Neural cell (in vitro differentiated cells): ENCODE data around the gene CCDC33.
A peak's percentile ranks its signal among the peaks of the same experiment; 100 is the strongest.

Experiments
- CTCF ChIP-seq: fragments of 450-650 bp; IDR thresholded peaks from 2 replicates; pipeline ENCODE4 v1.5.1; 2014; ENCODE audit warnings: antibody characterized with exemption, mild to moderate bottlenecking, moderate library complexity; ENCODE audit not compliant: poor library complexity, severe bottlenecking
- EP300 ChIP-seq: fragments of 450-650 bp; conservative IDR thresholded peaks from 2 replicates; pipeline ENCODE4 v1.6.1; 2014; ENCODE audit warnings: antibody characterized with exemption, mild to moderate bottlenecking, moderate library complexity; ENCODE audit not compliant: poor library complexity, severe bottlenecking
- EZH2 ChIP-seq: fragments of 200-600, 300-800 bp; shearing (Covaris generic), sonication (generic); IDR thresholded peaks from 2 replicates; pipeline ENCODE4 v1.6.1; 2014; ENCODE audit warnings: antibody characterized with exemption, low read length, borderline replicate concordance, mild to moderate bottlenecking; ENCODE audit not compliant: insufficient read depth, poor library complexity, severe bottlenecking
- POLR2AphosphoS5 ChIP-seq: IDR thresholded peaks from 2 replicates; pipeline ENCODE4 v1.6.1; 2012
- REST ChIP-seq: IDR thresholded peaks from 2 replicates; pipeline ENCODE4 v1.6.1; 2012; ENCODE audit warnings: borderline replicate concordance
- SMC3 ChIP-seq: fragments of 450-650 bp; conservative IDR thresholded peaks from 2 replicates; pipeline ENCODE4 v1.6.1; 2014; ENCODE audit warnings: antibody characterized with exemption, mild to moderate bottlenecking, moderate library complexity; ENCODE audit not compliant: poor library complexity

- TF ChIP-seq CTCF (no peak), EZH2 (no peak), POLR2AphosphoS5 (no peak), SMC3 (no peak), EP300 (no peak), REST (peak; percentile 68)
Measured at GRCh38 chr15:74221399-74222239, 14.5 kb upstream of the CCDC33 start.
